Measurements from ENCODE around the gene CSDE1.

DNA sequence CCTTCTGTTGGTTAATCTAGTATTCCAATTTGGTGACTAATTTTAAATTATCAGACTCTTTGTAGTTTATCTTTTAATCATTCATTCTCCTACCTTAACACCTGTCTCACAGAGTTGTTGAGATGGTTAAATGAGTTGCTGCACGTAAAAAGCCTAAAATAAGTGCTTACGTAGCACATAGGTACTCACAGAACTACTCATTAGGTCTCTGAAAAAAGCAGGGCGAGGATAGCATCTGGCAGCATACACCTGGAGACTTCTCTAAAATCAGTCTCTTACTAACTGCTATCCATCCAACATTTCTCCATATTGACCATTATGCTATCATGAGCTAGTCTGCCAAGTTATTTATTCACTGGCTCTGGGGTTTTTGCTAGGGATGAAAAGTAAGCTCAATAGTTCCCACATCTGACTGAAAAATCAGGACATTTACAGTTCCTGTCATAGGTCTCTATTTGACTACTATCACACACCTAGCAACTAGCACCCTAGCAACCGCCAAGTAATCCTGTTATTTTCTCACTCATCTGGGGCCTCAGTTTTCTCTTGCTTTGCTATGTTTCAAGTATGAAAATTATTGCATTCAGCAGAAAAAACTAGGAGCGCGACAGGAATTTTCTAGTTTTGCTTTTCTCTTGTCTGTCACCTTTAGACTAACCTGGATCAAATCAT lies 11.2 kb downstream of the CSDE1 start:
- TF ChIP-seq, protein P1, sequence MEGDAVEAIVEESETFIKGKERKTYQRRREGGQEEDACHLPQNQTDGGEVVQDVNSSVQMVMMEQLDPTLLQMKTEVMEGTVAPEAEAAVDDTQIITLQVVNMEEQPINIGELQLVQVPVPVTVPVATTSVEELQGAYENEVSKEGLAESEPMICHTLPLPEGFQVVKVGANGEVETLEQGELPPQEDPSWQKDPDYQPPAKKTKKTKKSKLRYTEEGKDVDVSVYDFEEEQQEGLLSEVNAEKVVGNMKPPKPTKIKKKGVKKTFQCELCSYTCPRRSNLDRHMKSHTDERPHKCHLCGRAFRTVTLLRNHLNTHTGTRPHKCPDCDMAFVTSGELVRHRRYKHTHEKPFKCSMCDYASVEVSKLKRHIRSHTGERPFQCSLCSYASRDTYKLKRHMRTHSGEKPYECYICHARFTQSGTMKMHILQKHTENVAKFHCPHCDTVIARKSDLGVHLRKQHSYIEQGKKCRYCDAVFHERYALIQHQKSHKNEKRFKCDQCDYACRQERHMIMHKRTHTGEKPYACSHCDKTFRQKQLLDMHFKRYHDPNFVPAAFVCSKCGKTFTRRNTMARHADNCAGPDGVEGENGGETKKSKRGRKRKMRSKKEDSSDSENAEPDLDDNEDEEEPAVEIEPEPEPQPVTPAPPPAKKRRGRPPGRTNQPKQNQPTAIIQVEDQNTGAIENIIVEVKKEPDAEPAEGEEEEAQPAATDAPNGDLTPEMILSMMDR (IDR thresholded peaks at IDR 0.05 in 4 of 5, conservative IDR thresholded peaks at IDR 0.05 in 1 of 5): no peak
- no peak for TF ChIP-seq POLR2A (IDR thresholded peaks at IDR 0.05)

All from gastrocnemius medialis (tissue), 4 donors.